Measurements from ENCODE around the gene IL1RAP.

GRCh38 chr3:190618330-190619030 is 104.6 kb downstream of the IL1RAP start:
- no peak for TF ChIP-seq CTCF (IDR thresholded peaks at IDR 0.05; ENCODE audit: insufficient read depth, low read length)
- TF ChIP-seq POLR2AphosphoS5 (IDR thresholded peaks at IDR 0.05; ENCODE audit: low read depth): no peak
- no peak for TF ChIP-seq SPI1 (IDR thresholded peaks at IDR 0.05; ENCODE audit: borderline replicate concordance, low read depth)
